Liver (tissue), 9 donors: ENCODE data around the gene KRTAP5-3. TPM values are rescaled to one million over a fixed set of nuclear protein-coding genes. Genes with fewer than 3 reads are reported as not detected.

Source experiments
- DNase-seq: peaks from one replicate; pipeline ENCODE4 v3.0.0-alpha.2; 2017; ENCODE audit warnings: low spot score
- H3K27ac ChIP-seq, 2 donors: one replicate each; pipeline ENCODE4 v1.7.0; 2013; ENCODE audit warnings: inconsistent platforms in 2 of 2, low read length in 2 of 2, control low read depth in 1 of 2, low read depth in 1 of 2, mild to moderate bottlenecking in 1 of 2
- H3K27me3 ChIP-seq, 4 donors: one replicate each; pipeline versions ENCODE4 v1.6.1 to v1.7.0; 2013; ENCODE audit warnings: low read length in 3 of 4, inconsistent platforms in 1 of 4, mild to moderate bottlenecking in 1 of 4, moderate library complexity in 1 of 4; ENCODE audit not compliant: control insufficient read depth in 4 of 4, insufficient read depth in 4 of 4
- H3K36me3 ChIP-seq, 4 donors: one replicate each; pipeline versions ENCODE4 v1.6.1 to v1.7.0; 2013; ENCODE audit warnings: low read length in 3 of 4, mild to moderate bottlenecking in 3 of 4, low read depth in 1 of 4, moderate library complexity in 1 of 4; ENCODE audit not compliant: control insufficient read depth in 4 of 4, insufficient read depth in 3 of 4
- H3K4me1 ChIP-seq, 4 donors: one replicate each; pipeline versions ENCODE4 v1.6.1 to v1.7.0; 2013; ENCODE audit warnings: low read length in 3 of 4, mild to moderate bottlenecking in 3 of 4, moderate library complexity in 1 of 4; ENCODE audit not compliant: control insufficient read depth in 4 of 4, insufficient read depth in 4 of 4
- H3K4me3 ChIP-seq, 3 donors: one replicate each; pipeline versions ENCODE4 v1.6.1 to v1.7.0; 2013; ENCODE audit warnings: low read length in 3 of 3, control low read depth in 1 of 3, low read depth in 1 of 3, mild to moderate bottlenecking in 1 of 3
- H3K9ac ChIP-seq, 2 donors: one replicate each; pipeline ENCODE4 v1.7.0; 2013; ENCODE audit warnings: low read length in 2 of 2, mild to moderate bottlenecking in 2 of 2, moderate library complexity in 2 of 2, control low read depth in 1 of 2, low read depth in 1 of 2
- H3K9me3 ChIP-seq, 4 donors: one replicate each; pipeline versions ENCODE4 v1.6.1 to v1.7.0; 2013; ENCODE audit warnings: low read length in 3 of 4; ENCODE audit not compliant: control insufficient read depth in 4 of 4
- CTCF ChIP-seq: fragments of 150-350 bp; IDR thresholded peaks from 2 replicates; pipeline ENCODE4 v1.5.1; 2017; ENCODE audit warnings: improper control_type of control experiment, low read depth, low read length; ENCODE audit not compliant: missing input control
- EGR1 ChIP-seq, 2 donors: IDR thresholded peaks; 2 replicates each; pipeline ENCODE4 v1.6.1; 2016 to 2018; ENCODE audit warnings: antibody characterized with exemption in 2 of 2, low read depth in 2 of 2
- FOXA1 ChIP-seq: IDR thresholded peaks from 2 replicates; pipeline ENCODE4 v1.6.1; 2016; ENCODE audit warnings: antibody characterized with exemption
- FOXA2 ChIP-seq: IDR thresholded peaks from 2 replicates; pipeline ENCODE4 v1.6.1; 2016; ENCODE audit warnings: antibody characterized with exemption
- GABPA ChIP-seq, 2 donors: IDR thresholded peaks in 1 of 2; conservative IDR thresholded peaks in 1 of 2; 2 replicates each; pipeline ENCODE4 v1.6.1; 2016; ENCODE audit warnings: antibody characterized with exemption in 2 of 2, mild to moderate bottlenecking in 1 of 2, moderate library complexity in 1 of 2
- HNF4A ChIP-seq, 2 donors: conservative IDR thresholded peaks; 2 replicates each; pipeline ENCODE4 v1.6.1; 2016; ENCODE audit warnings: antibody characterized with exemption in 2 of 2, mild to moderate bottlenecking in 2 of 2
- HNF4G ChIP-seq: IDR thresholded peaks from 2 replicates; pipeline ENCODE4 v1.6.1; 2016; ENCODE audit warnings: antibody characterized with exemption
- JUND ChIP-seq, 2 donors: IDR thresholded peaks; 2 replicates each; pipeline ENCODE4 v1.6.1; 2016; ENCODE audit warnings: antibody characterized with exemption in 2 of 2
- MAX ChIP-seq: IDR thresholded peaks from 2 replicates; pipeline ENCODE4 v1.6.1; 2016; ENCODE audit warnings: antibody characterized with exemption
- NR2F2 ChIP-seq: IDR thresholded peaks from 2 replicates; pipeline ENCODE4 v1.6.1; 2016; ENCODE audit warnings: antibody characterized with exemption
- RAD21 ChIP-seq, 2 donors: IDR thresholded peaks; 2 replicates each; pipeline ENCODE4 v1.6.1; 2016; ENCODE audit warnings: antibody characterized with exemption in 2 of 2, mild to moderate bottlenecking in 2 of 2
- REST ChIP-seq: IDR thresholded peaks from 2 replicates; pipeline ENCODE4 v1.6.1; 2016; ENCODE audit warnings: antibody characterized with exemption, mild to moderate bottlenecking
- RXRA ChIP-seq, 2 donors: IDR thresholded peaks; 2 replicates each; pipeline ENCODE4 v1.6.1; 2017 to 2018; ENCODE audit warnings: antibody characterized with exemption in 2 of 2, mild to moderate bottlenecking in 1 of 2
- SP1 ChIP-seq: IDR thresholded peaks from 2 replicates; pipeline ENCODE4 v1.6.1; 2018; ENCODE audit warnings: antibody characterized with exemption, mild to moderate bottlenecking
- TAF1 ChIP-seq: conservative IDR thresholded peaks from 2 replicates; pipeline ENCODE4 v1.6.1; 2016; ENCODE audit warnings: antibody characterized with exemption, mild to moderate bottlenecking
- YY1 ChIP-seq: IDR thresholded peaks from 2 replicates; pipeline ENCODE4 v1.6.1; 2016; ENCODE audit warnings: antibody characterized with exemption, mild to moderate bottlenecking
- WGBS: extraction: QIAGEN DNeasy Blood & Tissue Kit; methylation state at CpG from one replicate; pipeline ENCODE4 v1.1.7; 2013; 5-methylcytosine and 5-hydroxymethylcytosine counted together
- polyA plus RNA-seq, 2 donors: library from polyadenylated mRNA; stranded (reverse) in 1 of 2; unstranded in 1 of 2; fragments of 200-250 nt in 1 of 2; fragments of >200 nt in 1 of 2; fragmentation: Nextera tagmentation in 1 of 2; extraction: Ambion mirVana in 1 of 2; gene quantifications; one replicate each; pipeline versions ENCODE4 v1.2.1 to v1.2.3, GENCODE V29; 2013 to 2015
- total RNA-seq, 2 donors: library from RNA; depleted of rRNA; stranded (reverse); fragments of >200 nt; gene quantifications; one replicate each; pipeline ENCODE4 v1.2.3, GENCODE V29; 2014
- TF ChIP-seq, protein P1 (sequence below): IDR thresholded peaks from 2 replicates; pipeline ENCODE4 v1.6.1; 2016; ENCODE audit warnings: antibody characterized with exemption
- TF ChIP-seq, protein P2 (sequence below): IDR thresholded peaks from 2 replicates; pipeline ENCODE4 v1.6.1; 2016; ENCODE audit warnings: antibody characterized with exemption
- donor health status: healthy.
- donor health status: healthy.
- donor health status: healthy.
- donor health status: healthy.
- donor health status: healthy.

KRTAP5-3 gene
- total and polyA plus RNA-seq, 4 donors: not detected

DNA sequence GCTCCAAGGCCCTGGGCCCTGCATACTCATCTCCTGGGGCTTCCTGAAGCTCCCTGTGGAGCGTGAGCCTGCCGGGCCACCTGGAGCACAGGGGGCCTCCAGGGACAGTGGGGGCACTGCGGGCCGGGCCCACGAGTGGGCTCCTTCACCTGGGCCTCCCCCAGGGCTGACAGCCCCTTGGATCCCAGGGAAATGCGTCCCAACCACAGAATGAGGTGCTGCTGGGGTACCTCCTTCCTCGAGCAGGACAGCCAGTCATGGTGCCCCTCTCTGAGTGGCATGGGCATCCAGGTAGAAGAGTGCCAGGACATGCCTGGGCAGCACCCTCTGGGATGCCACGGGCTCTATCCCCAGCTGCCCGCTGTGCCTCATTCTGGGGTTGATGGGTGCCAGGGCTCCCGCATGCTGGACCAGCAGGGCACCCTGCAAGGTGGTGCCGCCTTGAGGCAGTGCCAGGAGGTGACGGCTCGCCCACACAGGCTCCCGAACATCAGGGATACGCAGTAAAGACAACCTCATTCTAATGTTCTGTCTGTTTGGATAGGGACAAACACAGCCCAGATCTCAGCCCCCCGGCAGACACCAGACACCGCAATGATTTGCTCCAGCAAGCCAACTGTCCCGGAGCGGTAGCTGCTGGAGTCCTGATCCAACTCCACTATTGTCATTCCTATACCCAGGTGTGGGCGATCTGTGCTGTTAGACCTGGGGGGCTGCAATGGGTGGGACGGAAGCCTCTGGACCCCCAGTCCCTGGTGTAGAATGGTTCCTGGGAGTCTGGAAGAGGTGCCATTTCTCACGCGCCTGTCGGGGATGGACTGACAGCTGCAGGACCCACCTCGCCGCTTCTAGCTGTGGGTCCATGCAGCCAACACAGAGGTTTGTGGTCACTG is 47.2 kb upstream of the KRTAP5-3 start (continued):
- TF ChIP-seq, protein P1, sequence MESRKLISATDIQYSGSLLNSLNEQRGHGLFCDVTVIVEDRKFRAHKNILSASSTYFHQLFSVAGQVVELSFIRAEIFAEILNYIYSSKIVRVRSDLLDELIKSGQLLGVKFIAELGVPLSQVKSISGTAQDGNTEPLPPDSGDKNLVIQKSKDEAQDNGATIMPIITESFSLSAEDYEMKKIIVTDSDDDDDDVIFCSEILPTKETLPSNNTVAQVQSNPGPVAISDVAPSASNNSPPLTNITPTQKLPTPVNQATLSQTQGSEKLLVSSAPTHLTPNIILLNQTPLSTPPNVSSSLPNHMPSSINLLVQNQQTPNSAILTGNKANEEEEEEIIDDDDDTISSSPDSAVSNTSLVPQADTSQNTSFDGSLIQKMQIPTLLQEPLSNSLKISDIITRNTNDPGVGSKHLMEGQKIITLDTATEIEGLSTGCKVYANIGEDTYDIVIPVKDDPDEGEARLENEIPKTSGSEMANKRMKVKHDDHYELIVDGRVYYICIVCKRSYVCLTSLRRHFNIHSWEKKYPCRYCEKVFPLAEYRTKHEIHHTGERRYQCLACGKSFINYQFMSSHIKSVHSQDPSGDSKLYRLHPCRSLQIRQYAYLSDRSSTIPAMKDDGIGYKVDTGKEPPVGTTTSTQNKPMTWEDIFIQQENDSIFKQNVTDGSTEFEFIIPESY: no peak
- TF ChIP-seq YY1 (no peak), MAX (no peak), FOXA2 (no peak), EGR1 (IDR thresholded peaks at IDR 0.05; ENCODE audit: low read depth in 2 of 2) (no peak), RAD21 (IDR thresholded peaks at IDR 0.05) (no peak), TAF1 (no peak), SP1 (no peak), FOXA1 (no peak)

- Histone ChIP-seq H3K36me3 (no peaks in the 10 kb centered on the region), H3K4me3 (no peak overlapping the region), H3K4me1 (peaks cover 23 to 47% (median 42%) of the 10 kb centered on the region in 4 donors), H3K27ac (peak overlapping the region; percentile 76 to 89), H3K9ac (peak overlapping the region in 1 of 2 donors; percentile 8), H3K27me3 (no peaks in the 10 kb centered on the region), H3K9me3 (no peaks in the 10 kb centered on the region)
- 33% methylated on average over 21 of the region's 21 CpGs for WGBS
- DNase-seq: peak; percentile 66
- peak; percentile 59 to 68 for TF ChIP-seq RAD21 (IDR thresholded peaks at IDR 0.05)
- no peak for TF ChIP-seq CTCF
- TF ChIP-seq SP1: peak; percentile 93
- TF ChIP-seq TAF1: no peak
- TF ChIP-seq, protein P2, sequence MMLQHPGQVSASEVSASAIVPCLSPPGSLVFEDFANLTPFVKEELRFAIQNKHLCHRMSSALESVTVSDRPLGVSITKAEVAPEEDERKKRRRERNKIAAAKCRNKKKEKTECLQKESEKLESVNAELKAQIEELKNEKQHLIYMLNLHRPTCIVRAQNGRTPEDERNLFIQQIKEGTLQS: no peak
- peak in 1 of 2 donors; percentile 48 for TF ChIP-seq JUND (IDR thresholded peaks at IDR 0.05)
- TF ChIP-seq HNF4G: peak; percentile 58
- TF ChIP-seq RXRA (IDR thresholded peaks at IDR 0.05): peak; percentile 96 to 97
- TF ChIP-seq, protein P1: no peak
- TF ChIP-seq EGR1 (IDR thresholded peaks at IDR 0.05; ENCODE audit: low read depth in 2 of 2): peak; percentile 29 to 78
- TF ChIP-seq GABPA (IDR thresholded peaks at IDR 0.05 in 1 of 2, conservative IDR thresholded peaks at IDR 0.05 in 1 of 2): peak in 1 of 2 donors; percentile 33
- TF ChIP-seq YY1: peak; percentile 62
- TF ChIP-seq MAX: peak; percentile 90
- TF ChIP-seq REST: peak; percentile 72
- peak; percentile 100 for TF ChIP-seq NR2F2
- peak; percentile 50 for TF ChIP-seq FOXA2
- no peak for TF ChIP-seq FOXA1
- TF ChIP-seq HNF4A (conservative IDR thresholded peaks at IDR 0.05): peak; percentile 86 to 89
These were observed 46.3 kb upstream of the KRTAP5-3 start for GRCh38 chr11:1654388-1655167.
